Amygdala (tissue), 56 donors: Measurements from ENCODE around the gene TBCEL.

Experiments used
- DNase-seq, 56 donors: peaks; one replicate each; lab custom pipeline; 2025; lab: John Stamatoyannopoulos, UW

TBCEL gene

DNA sequence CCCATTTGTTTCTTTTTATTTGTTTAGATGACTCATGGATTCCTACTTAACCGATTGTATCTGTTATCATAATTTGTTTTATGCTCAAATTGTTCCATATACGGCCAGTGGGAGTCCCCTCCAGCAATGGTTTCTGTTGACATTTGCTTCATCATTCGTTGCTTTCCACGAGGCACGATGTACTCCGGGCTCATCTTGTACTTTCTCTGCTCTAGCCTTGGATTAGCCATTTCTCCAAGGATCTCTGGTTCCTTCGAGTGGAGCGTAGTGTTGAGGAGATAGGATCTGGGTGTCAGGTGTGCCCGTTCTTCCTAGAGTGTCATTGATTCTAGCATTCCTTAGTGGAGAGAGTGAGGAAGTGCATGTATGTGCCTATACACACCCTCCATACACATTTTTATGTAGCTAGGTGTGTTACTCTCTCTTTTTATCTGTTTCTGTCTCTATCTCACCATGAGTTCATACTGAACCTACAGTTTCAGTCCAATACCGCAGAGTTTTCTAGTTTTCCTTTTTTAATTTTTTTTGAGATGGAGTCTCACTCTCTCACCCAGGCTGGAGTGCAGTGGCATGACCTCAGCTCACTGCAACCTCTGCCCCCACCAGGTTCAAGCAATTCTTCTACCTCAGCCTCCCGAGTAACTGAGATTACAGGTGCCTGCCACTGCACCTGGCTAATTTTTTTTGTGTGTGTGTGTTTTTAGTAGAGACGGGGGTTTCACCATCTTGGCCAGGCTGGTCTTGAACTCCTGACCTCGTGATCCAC is 108.5 kb downstream of the TBCEL start:
- DNase-seq = no peak

DNA sequence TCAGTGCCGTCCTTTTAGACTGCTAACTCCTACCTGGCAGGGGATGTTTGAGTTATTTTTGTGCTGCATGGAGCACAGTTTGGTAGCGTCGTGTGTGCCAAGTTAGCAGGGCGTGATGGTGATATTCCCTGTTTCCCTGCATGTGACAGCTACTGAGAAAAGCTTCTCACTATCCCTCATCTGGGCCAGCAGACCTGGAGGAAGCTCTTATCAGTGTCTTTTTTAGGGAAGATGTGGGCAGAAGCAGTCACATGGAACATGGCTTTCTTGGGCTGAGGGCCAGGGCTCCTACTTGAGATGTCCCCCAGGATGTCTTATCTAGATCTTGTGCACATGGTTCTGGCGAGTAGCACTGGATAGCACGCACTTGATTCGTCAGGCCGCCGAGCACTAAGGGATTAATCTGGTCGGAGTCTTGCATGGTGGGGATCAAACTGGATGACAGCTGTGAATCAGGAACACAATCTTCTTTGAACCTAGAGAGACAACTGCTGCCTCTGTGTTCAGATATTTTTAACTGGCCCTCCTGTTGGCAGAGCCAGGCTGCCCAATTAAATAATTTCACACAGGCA is 110.9 kb downstream of the TBCEL start:
- peak in 1 of 56 donors; percentile 21 for DNase-seq

DNA sequence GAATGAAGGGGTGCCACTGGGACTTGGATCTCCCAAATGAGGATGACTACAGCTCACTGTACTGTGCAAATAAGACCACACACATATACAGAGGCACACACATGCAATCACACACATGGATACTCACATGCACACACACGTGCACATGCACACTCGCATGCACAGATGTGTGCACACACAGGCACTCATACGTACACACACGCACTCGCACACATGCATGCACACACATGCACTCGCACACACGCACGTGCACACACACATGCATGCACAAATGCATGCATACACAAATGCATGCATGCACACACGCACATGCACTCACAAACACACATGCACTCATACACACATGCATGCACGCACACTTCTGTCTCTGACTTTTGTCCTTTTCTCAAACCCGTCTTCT is 113.1 kb downstream of the TBCEL start:
- DNase-seq = no peak

DNA sequence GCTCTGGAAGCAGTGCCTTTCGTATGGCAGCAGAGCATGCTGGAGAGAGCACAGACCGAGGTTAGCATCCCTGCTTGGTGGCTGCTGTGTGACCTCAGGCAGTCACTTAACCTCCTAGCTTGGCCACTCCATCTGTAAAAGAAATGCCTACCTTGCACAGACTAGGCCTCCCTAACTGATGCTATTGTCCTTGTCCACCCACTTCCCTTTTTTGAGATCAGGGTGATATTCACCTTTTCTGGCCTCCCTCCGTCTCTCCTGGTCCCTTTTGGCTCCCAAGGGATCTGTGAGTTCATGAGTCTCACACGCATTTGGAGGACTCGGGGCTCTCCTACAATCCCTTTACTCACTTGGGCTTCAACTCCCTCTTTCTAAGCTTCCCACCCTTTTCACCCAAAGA is 114.4 kb downstream of the TBCEL start:
- no peak for DNase-seq

DNA sequence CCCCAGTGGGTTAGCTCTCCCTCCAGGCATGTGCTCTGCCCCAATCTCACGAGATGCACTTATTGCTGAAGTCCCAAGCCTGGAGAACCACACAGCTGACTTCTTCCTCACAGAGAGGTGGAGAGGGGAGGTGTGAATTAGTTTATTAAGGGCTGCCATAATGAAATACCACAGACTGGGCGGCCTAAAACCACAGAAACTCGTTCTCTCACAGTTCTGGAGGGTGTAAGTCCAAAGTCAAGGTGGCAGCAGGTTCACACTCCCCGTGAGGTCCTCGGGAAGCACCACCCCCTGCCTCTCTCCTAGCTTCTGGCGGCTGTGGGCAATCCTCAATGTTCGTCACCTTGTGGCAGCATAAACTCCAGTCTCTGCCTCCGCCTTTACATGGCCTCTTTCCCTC is 116.5 kb downstream of the TBCEL start:
- no peak for DNase-seq
